Measurements from ENCODE around the gene LEFTY1.
"Not testable (repeated sequence)": the region's sequence is repeated elsewhere in the genome, so short reads cannot be mapped to it uniquely, and the experiment has no call there.

The LEFTY1 gene

GRCh38 chr1:225840713-225841112 is 48.2 kb downstream of the LEFTY1 start:
- TF ChIP-seq POLR2AphosphoS5 (IDR thresholded peaks at IDR 0.05; ENCODE audit: low read depth, low read length) (no peak), TAF1 (IDR thresholded peaks at IDR 0.05; ENCODE audit: borderline replicate concordance, low read depth, low read length) (no peak), POLR2A (IDR thresholded peaks at IDR 0.05; ENCODE audit: low read depth, low read length) (no peak)
- FAIRE-seq = no peak

GRCh38 chr1:225840223-225840610 is 48.7 kb downstream of the LEFTY1 start:
- no peak for FAIRE-seq

More at GRCh38 chr1:225840713-225841112, 48.2 kb downstream of the LEFTY1 start:
- no peak for DNase-seq (ENCODE audit: insufficient read length)

GRCh38 chr1:225838793-225839192 is 50.2 kb downstream of the LEFTY1 start:
- DNase-seq (ENCODE audit: insufficient read length) (no peak), FAIRE-seq (no peak)
- TF ChIP-seq POLR2AphosphoS5 (IDR thresholded peaks at IDR 0.05; ENCODE audit: low read depth, low read length) (no peak), TAF1 (IDR thresholded peaks at IDR 0.05; ENCODE audit: borderline replicate concordance, low read depth, low read length) (no peak), POLR2A (IDR thresholded peaks at IDR 0.05; ENCODE audit: low read depth, low read length) (no peak)

More at GRCh38 chr1:225840223-225840610, 48.7 kb downstream of the LEFTY1 start:
- no peak for TF ChIP-seq POLR2A (IDR thresholded peaks at IDR 0.05; ENCODE audit: low read depth, low read length)
- TF ChIP-seq TAF1 (IDR thresholded peaks at IDR 0.05; ENCODE audit: borderline replicate concordance, low read depth, low read length) = no peak
- TF ChIP-seq POLR2AphosphoS5 (IDR thresholded peaks at IDR 0.05; ENCODE audit: low read depth, low read length) = no peak
- DNase-seq (ENCODE audit: insufficient read length) = no peak

GRCh38 chr1:225836296-225836695 is 52.6 kb downstream of the LEFTY1 start:
- DNase-seq (ENCODE audit: insufficient read length); FAIRE-seq: not testable (repeated sequence)

Data from GM12892 (cell line).